Stomach smooth muscle (tissue), 2 donors: ENCODE data around the gene ZG16.

ENCODE experiments used
- H3K27ac ChIP-seq: one replicate; pipeline ENCODE4 v1.7.0; 2013; ENCODE audit warnings: mild to moderate bottlenecking, low read length, inconsistent platforms
- H3K27me3 ChIP-seq, 2 donors: one replicate each; pipeline ENCODE4 v1.7.0; 2013; ENCODE audit warnings: low read length in 2 of 2; ENCODE audit not compliant: insufficient read depth in 2 of 2, control insufficient read depth in 1 of 2
- H3K36me3 ChIP-seq, 2 donors: one replicate each; pipeline ENCODE4 v1.7.0; 2013; ENCODE audit warnings: low read length in 2 of 2; ENCODE audit not compliant: control insufficient read depth in 2 of 2, insufficient read depth in 2 of 2
- H3K4me1 ChIP-seq: one replicate; pipeline ENCODE4 v1.7.0; 2013; ENCODE audit warnings: low read length; ENCODE audit not compliant: control insufficient read depth, insufficient read depth
- H3K4me3 ChIP-seq, 2 donors: one replicate each; pipeline ENCODE4 v1.7.0; 2013; ENCODE audit warnings: low read length in 2 of 2
- H3K9ac ChIP-seq, 2 donors: one replicate each; pipeline ENCODE4 v1.7.0; 2013; ENCODE audit warnings: low read length in 2 of 2, mild to moderate bottlenecking in 1 of 2
- H3K9me3 ChIP-seq, 2 donors: one replicate each; pipeline ENCODE4 v1.7.0; 2013; ENCODE audit warnings: low read length in 2 of 2; ENCODE audit not compliant: control insufficient read depth in 2 of 2
- donor health status: healthy.
- donor health status: Pancreatic carcinoma.

ZG16 gene

GRCh38 chr16:29811170-29811895 is 33.3 kb downstream of the ZG16 start:
- H3K4me3 ChIP-seq = peak overlapping the region; percentile 82 to 83
- peaks cover 80% of the 10 kb centered on the region for H3K4me1 ChIP-seq
- H3K9ac ChIP-seq = peak overlapping the region; percentile 63 to 78
- H3K27me3 ChIP-seq = no peaks in the 10 kb centered on the region
- no peaks in the 10 kb centered on the region for H3K36me3 ChIP-seq
- H3K27ac ChIP-seq = peak overlapping the region; percentile 92
- no peaks in the 10 kb centered on the region for H3K9me3 ChIP-seq

GRCh38 chr16:29811896-29812665 is 34.0 kb downstream of the ZG16 start, which contains the start of gene PRRT2:
Gene PRRT2, plus strand, starts transcription at chr16:29812193. Its CDS starts 862 bp downstream, at chr16:29813055.
- Histone ChIP-seq H3K9me3 (no peaks in the 10 kb centered on the region), H3K4me1 (peaks cover 86% of the 10 kb centered on the region), H3K27ac (peak within 1 kb of the TSS; percentile 92)

GRCh38 chr16:29812754-29813643 is 34.9 kb downstream of the ZG16 start:
- Histone ChIP-seq H3K27me3 (no peaks in the 10 kb centered on the region), H3K27ac (peak overlapping the region; percentile 92), H3K9ac (peak overlapping the region; percentile 63 to 80), H3K9me3 (no peaks in the 10 kb centered on the region), H3K36me3 (peaks cover 0 to under 1% of the 10 kb centered on the region in 2 donors), H3K4me1 (peaks cover 81% of the 10 kb centered on the region), H3K4me3 (peak overlapping the region; percentile 82 to 83)

More at GRCh38 chr16:29811896-29812665, 34.0 kb downstream of the ZG16 start, which contains the start of gene PRRT2:
- Histone ChIP-seq H3K36me3 (no peaks in the 10 kb centered on the region), H3K4me3 (peak within 1 kb of the TSS; percentile 82 to 83), H3K27me3 (no peaks in the 10 kb centered on the region), H3K9ac (peak within 1 kb of the TSS; percentile 63 to 80)

- no peak overlapping the region for H3K9ac ChIP-seq
- no peaks in the 10 kb centered on the region for H3K9me3 ChIP-seq
- peaks cover 0 to 2% of the 10 kb centered on the region in 2 donors for H3K36me3 ChIP-seq
- no peaks in the 10 kb centered on the region for H3K27me3 ChIP-seq
- peaks cover 73% of the 10 kb centered on the region for H3K4me1 ChIP-seq
- H3K27ac ChIP-seq = peak overlapping the region; percentile 92
- peak overlapping the region; percentile 26 to 40 for H3K4me3 ChIP-seq
Measured at GRCh38 chr16:29813644-29814562, 35.8 kb downstream of the ZG16 start.

GRCh38 chr16:29814592-29814991 is 36.5 kb downstream of the ZG16 start:
- Histone ChIP-seq H3K27ac (peak overlapping the region; percentile 92), H3K9me3 (no peaks in the 10 kb centered on the region), H3K4me3 (peak overlapping the region; percentile 55 to 88), H3K9ac (no peak overlapping the region), H3K27me3 (no peaks in the 10 kb centered on the region), H3K36me3 (peaks cover 2 to 6% of the 10 kb centered on the region in 2 donors), H3K4me1 (peaks cover 71% of the 10 kb centered on the region)

- Histone ChIP-seq H3K9ac (peak overlapping the region; percentile 34 to 58), H3K27ac (peak overlapping the region; percentile 92), H3K4me3 (peak overlapping the region; percentile 55 to 88), H3K27me3 (no peaks in the 10 kb centered on the region), H3K4me1 (peaks cover 69% of the 10 kb centered on the region), H3K9me3 (no peaks in the 10 kb centered on the region), H3K36me3 (peaks cover 2 to 7% of the 10 kb centered on the region in 2 donors)
Measured at GRCh38 chr16:29815032-29815721, 37.1 kb downstream of the ZG16 start.

- H3K4me1 ChIP-seq = peaks cover 68% of the 10 kb centered on the region
- H3K27ac ChIP-seq = peak within 1 kb of the TSS; percentile 92
- H3K9ac ChIP-seq = peak within 1 kb of the TSS; percentile 76 to 80
- H3K27me3 ChIP-seq = no peaks in the 10 kb centered on the region
- peaks cover 2 to 7% of the 10 kb centered on the region in 2 donors for H3K36me3 ChIP-seq
- no peaks in the 10 kb centered on the region for H3K9me3 ChIP-seq
- peak within 1 kb of the TSS; percentile 76 to 88 for H3K4me3 ChIP-seq
Measured at GRCh38 chr16:29815793-29816693, 38.0 kb downstream of the ZG16 start, which contains the start of gene PAGR1. Gene PAGR1, plus strand, starts transcription at chr16:29816152. Its CDS starts 374 bp downstream, at chr16:29816526.

- Histone ChIP-seq H3K9ac (peak overlapping the region; percentile 76 to 80), H3K9me3 (no peaks in the 10 kb centered on the region), H3K27me3 (no peaks in the 10 kb centered on the region), H3K4me1 (peaks cover 68% of the 10 kb centered on the region), H3K4me3 (peak overlapping the region; percentile 76 to 88), H3K27ac (peak overlapping the region; percentile 86), H3K36me3 (peaks cover 2 to 7% of the 10 kb centered on the region in 2 donors)
Measured at GRCh38 chr16:29816694-29817441, 38.8 kb downstream of the ZG16 start.
